Measurements from ENCODE around the gene ENOPH1. TPM values are rescaled to one million over a fixed set of nuclear protein-coding genes. Genes with fewer than 3 reads are reported as not detected.
A peak's percentile ranks its signal among the peaks of the same experiment; 100 is the strongest.

ENOPH1 gene
- total RNA-seq, 1 experiment from 2014 or later, result 67.6 TPM

GRCh38 chr4:82437285-82438005 is 7.1 kb downstream of the ENOPH1 start:
- Mint-ChIP-seq H3K4me3 (ENCODE audit: unreplicated experiment) (no peak overlapping the region), H3K27me3 (ENCODE audit: insufficient read depth, unreplicated experiment) (no peaks in the 10 kb centered on the region), H3K36me3 (ENCODE audit: insufficient read depth, unreplicated experiment) (peaks cover 55% of the 10 kb centered on the region), H3K27ac (ENCODE audit: unreplicated experiment) (peak overlapping the region; percentile 20), H3K9me3 (ENCODE audit: unreplicated experiment) (no peaks in the 10 kb centered on the region), H3K4me1 (ENCODE audit: low read depth, unreplicated experiment) (peaks cover 20% of the 10 kb centered on the region)
- no peak for TF ChIP-seq CTCF (IDR thresholded peaks at IDR 0.05; ENCODE audit: insufficient read depth in 1 of 2, low read depth in 1 of 2, low read length in 1 of 2, severe bottlenecking in 1 of 2, unreplicated experiment in 1 of 2)
- Histone ChIP-seq H3K9me3 (no peaks in the 10 kb centered on the region), H3K36me3 (ENCODE audit: control insufficient read depth, insufficient read depth, low read length) (no peaks in the 10 kb centered on the region; the same call in none of the 2 replicates), H3K27me3 (replicated peaks; ENCODE audit: control insufficient read depth, insufficient read depth, low read length) (no peaks in the 10 kb centered on the region), H3K4me1 (peaks cover 17% of the 10 kb centered on the region), H3K4me3 (ENCODE audit: low read depth, low read length) (no peak overlapping the region)
- ChIA-PET CTCF (no interaction called here), POLR2A (interaction anchor here (2.2 kb wide), 1 partner anchor 8 kb away, joined by 10 read pairs; no protein-coding TSS in a partner anchor)
- BruUV-seq (replicated peaks), result no TSS peak
- intact Hi-C loops (cut with micrococcal nuclease; ENCODE audit: unreplicated experiment), result no loop called here
- peak; percentile 18 to 54 for DNase-seq

GRCh38 chr4:82439088-82439487 is 8.7 kb downstream of the ENOPH1 start:
- TF ChIP-seq CTCF (IDR thresholded peaks at IDR 0.05; ENCODE audit: insufficient read depth in 1 of 2, low read depth in 1 of 2, low read length in 1 of 2, severe bottlenecking in 1 of 2, unreplicated experiment in 1 of 2), result no peak
- no peak for DNase-seq
- BruUV-seq (replicated peaks), result no TSS peak
- CTCF ChIA-PET, result interaction anchor here (0.5 kb wide), 1 partner anchor 596 kb away, joined by 3 read pairs; the partner anchor contains the start of gene COPS4
- peaks cover 51% of the 10 kb centered on the region for H3K36me3 Mint-ChIP-seq (ENCODE audit: insufficient read depth, unreplicated experiment)
- Histone ChIP-seq H3K4me1 (peaks cover 17% of the 10 kb centered on the region), H3K9me3 (no peaks in the 10 kb centered on the region), H3K4me3 (ENCODE audit: low read depth, low read length) (no peak overlapping the region), H3K27me3 (replicated peaks; ENCODE audit: control insufficient read depth, insufficient read depth, low read length) (no peaks in the 10 kb centered on the region), H3K36me3 (ENCODE audit: control insufficient read depth, insufficient read depth, low read length) (no peaks in the 10 kb centered on the region; the same call in none of the 2 replicates)
- POLR2A ChIA-PET, result interaction anchor here (2.2 kb wide), 1 partner anchor 10 kb away, joined by 10 read pairs; no protein-coding TSS in a partner anchor
- H3K27me3 Mint-ChIP-seq (ENCODE audit: insufficient read depth, unreplicated experiment), result no peaks in the 10 kb centered on the region
- no peaks in the 10 kb centered on the region for H3K9me3 Mint-ChIP-seq (ENCODE audit: unreplicated experiment)
- intact Hi-C loops (cut with micrococcal nuclease; ENCODE audit: unreplicated experiment), result no loop called here
- no peak overlapping the region for H3K4me3 Mint-ChIP-seq (ENCODE audit: unreplicated experiment)
- H3K27ac Mint-ChIP-seq (ENCODE audit: unreplicated experiment), result no peak overlapping the region
- H3K4me1 Mint-ChIP-seq (ENCODE audit: low read depth, unreplicated experiment), result peaks cover 20% of the 10 kb centered on the region

GRCh38 chr4:82447886-82448285 is 17.5 kb downstream of the ENOPH1 start:
- CTCF ChIA-PET, result interaction anchor here (1.0 kb wide), 1 partner anchor 15 kb away, joined by 3 read pairs; no protein-coding TSS in a partner anchor
- no peaks in the 10 kb centered on the region for H3K9me3 Mint-ChIP-seq (ENCODE audit: unreplicated experiment)
- no peak overlapping the region for H3K27ac Mint-ChIP-seq (ENCODE audit: unreplicated experiment)
- no TSS peak for BruUV-seq (replicated peaks)
- H3K4me1 Mint-ChIP-seq (ENCODE audit: low read depth, unreplicated experiment), result no peaks in the 10 kb centered on the region
- intact Hi-C loops (cut with micrococcal nuclease; ENCODE audit: unreplicated experiment), result no loop called here
- Histone ChIP-seq H3K4me3 (ENCODE audit: low read depth, low read length) (no peak overlapping the region), H3K9me3 (no peaks in the 10 kb centered on the region), H3K36me3 (ENCODE audit: control insufficient read depth, insufficient read depth, low read length) (peaks cover 2% of the 10 kb centered on the region), H3K27me3 (replicated peaks; ENCODE audit: control insufficient read depth, insufficient read depth, low read length) (no peaks in the 10 kb centered on the region), H3K4me1 (no peaks in the 10 kb centered on the region)
- no peaks in the 10 kb centered on the region for H3K27me3 Mint-ChIP-seq (ENCODE audit: insufficient read depth, unreplicated experiment)
- no peak overlapping the region for H3K4me3 Mint-ChIP-seq (ENCODE audit: unreplicated experiment)
- no peak for TF ChIP-seq CTCF (IDR thresholded peaks at IDR 0.05; ENCODE audit: insufficient read depth in 1 of 2, low read depth in 1 of 2, low read length in 1 of 2, severe bottlenecking in 1 of 2, unreplicated experiment in 1 of 2)
- peaks cover 52% of the 10 kb centered on the region for H3K36me3 Mint-ChIP-seq (ENCODE audit: insufficient read depth, unreplicated experiment)
- POLR2A ChIA-PET, result no interaction called here
- no peak for DNase-seq
